ENCODE data around the gene TAPT1. TPM values are rescaled to one million over a fixed set of nuclear protein-coding genes. Genes with fewer than 3 reads are reported as not detected.
A peak's percentile ranks its signal among the peaks of the same experiment; 100 is the strongest.
"Not testable (repeated sequence)": the region's sequence is repeated elsewhere in the genome, so short reads cannot be mapped to it uniquely, and the experiment has no call there.

The TAPT1 gene, protein sequence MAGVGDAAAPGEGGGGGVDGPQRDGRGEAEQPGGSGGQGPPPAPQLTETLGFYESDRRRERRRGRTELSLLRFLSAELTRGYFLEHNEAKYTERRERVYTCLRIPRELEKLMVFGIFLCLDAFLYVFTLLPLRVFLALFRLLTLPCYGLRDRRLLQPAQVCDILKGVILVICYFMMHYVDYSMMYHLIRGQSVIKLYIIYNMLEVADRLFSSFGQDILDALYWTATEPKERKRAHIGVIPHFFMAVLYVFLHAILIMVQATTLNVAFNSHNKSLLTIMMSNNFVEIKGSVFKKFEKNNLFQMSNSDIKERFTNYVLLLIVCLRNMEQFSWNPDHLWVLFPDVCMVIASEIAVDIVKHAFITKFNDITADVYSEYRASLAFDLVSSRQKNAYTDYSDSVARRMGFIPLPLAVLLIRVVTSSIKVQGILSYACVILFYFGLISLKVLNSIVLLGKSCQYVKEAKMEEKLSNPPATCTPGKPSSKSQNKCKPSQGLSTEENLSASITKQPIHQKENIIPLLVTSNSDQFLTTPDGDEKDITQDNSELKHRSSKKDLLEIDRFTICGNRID
- total RNA-seq: 10 to 100 TPM; 71.3 to 83.6 TPM
- 39.6 to 47.7 reads per million in 2 donors for total RNA-seq

DNA sequence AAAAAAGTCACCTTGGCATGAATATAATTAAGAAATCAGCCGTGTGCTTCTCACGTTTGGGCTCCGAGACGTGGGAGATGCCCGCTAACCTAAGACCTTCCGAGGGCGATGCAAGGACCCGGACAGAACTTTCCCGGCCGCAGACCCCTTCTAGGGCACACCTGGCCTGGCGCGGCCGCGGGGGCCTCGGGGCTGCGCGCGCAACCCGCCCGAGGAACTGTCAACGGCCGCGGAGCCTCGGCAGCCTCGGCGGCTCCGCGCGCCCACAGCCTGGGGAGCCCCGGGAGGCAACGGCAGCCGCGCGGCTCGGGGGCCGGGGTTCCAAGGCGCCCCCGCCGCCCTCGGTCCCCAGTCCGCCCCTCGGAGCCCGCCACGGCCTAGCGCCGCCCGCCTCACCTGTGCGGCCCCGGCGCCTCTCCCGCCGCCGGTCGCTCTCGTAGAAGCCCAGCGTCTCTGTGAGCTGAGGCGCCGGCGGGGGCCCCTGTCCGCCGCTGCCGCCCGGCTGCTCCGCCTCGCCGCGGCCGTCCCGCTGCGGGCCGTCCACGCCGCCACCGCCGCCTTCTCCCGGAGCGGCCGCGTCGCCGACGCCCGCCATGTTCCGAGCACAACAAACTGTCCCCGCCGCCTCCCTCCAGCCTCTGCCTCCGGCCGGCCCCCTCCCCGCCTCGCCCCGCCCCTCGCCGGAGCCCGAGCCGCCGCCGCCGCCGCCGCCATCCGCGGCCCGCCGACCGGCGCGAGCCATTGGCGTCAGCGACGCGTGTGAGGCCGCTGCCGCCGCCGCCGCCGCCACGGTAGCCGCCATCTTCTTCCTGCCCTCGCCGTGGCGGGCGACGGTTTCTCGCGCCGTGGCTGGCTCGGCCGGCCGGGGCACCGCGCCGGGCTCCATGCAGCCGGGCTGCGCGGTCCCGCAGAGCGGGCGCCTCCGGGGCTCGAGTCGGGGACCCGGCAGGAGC is at the start of gene TAPT1:
TAPT1 (minus strand) TSS at position 609 of the 953 bp plus-strand sequence; CDS start at position 595, 14 bp downstream.
- Mint-ChIP-seq H3K4me3 (peak within 1 kb of the TSS; percentile 92), H3K27ac (peak within 1 kb of the TSS; percentile 96), H3K27me3 (no peaks in the 10 kb centered on the region), H3K36me3 (ENCODE audit: low read depth) (no peaks in the 10 kb centered on the region), H3K4me1 (peaks cover 36% of the 10 kb centered on the region)
- ATAC-seq (peak; percentile 80), DNase-seq (peak; percentile 63 to 79 (median 77))
- H3K9me3 ChIP-seq (ENCODE audit: control insufficient read depth, low read length, poor library complexity, severe bottlenecking): no peaks in the 10 kb centered on the region

DNA sequence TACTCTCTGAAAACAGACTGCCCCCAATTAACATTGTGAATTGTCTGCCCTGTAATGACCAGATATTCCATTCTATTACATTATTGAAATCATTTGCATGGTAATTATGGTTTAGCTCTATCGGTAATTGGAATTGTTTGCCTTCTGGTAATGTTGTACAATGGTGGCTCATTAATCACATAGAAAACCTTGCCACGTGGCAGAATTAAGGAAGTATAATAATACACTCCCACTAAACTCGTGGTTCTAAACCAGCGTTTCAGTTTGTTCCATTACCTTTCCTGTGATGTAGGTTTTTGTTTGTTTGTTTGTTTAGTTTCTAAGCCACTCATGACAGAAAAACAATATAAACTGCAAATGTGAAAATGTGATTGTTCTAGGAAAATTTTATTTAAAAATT is 45.1 kb upstream of the TAPT1 start:
- ATAC-seq: no peak
- no peak overlapping the region for H3K27ac Mint-ChIP-seq

DNA sequence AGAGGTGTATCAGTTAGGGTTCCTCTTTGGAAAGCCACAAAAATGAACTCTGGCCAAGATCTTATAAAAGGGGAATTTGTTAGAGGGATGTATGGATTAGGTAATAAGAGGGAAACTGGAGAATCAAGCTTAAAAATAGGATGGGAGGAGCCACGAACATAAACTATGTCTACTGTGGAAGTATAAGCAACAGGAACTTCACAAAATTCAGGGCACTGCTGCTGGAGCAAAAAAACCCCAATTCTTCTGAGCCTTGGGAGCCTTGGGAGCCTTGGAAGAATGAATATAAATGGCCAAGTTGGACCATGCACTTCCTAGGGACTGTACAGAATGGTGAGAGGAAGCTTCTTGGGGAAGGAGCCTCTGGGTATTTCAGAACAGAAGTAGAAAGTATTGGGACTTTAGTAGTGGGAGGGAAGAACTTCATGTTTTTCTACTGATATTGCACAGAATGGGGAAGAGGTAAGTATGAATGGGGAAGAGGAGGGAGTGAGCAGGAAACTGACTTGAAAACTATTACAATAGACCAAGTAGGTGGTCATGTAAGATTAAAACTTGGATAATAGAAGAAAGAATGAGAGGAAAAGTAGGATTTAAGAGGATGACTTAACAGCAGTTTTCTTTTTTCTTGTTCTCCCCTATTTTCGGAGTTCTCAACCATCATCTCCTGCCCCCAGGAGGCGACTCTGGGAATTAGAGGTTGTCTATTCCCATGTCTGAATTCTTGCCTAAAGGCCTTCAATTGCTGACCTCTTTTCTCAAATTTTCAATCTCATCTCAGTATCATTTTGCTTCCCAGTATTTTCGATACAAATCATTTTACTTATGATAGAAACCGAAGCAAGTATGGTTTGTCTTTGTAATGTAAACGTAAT is 44.4 kb upstream of the TAPT1 start:
- H3K4me1 Mint-ChIP-seq: peaks cover 9% of the 10 kb centered on the region
- H3K27me3 Mint-ChIP-seq: peaks cover 5% of the 10 kb centered on the region

More for the DNA sequence above, 45.1 kb upstream of the TAPT1 start:
- Mint-ChIP-seq H3K4me3 (no peak overlapping the region), H3K27me3 (peaks cover 5% of the 10 kb centered on the region), H3K36me3 (ENCODE audit: low read depth) (no peaks in the 10 kb centered on the region), H3K4me1 (peaks cover 9% of the 10 kb centered on the region)
- peaks cover 2% of the 10 kb centered on the region for H3K9me3 ChIP-seq (ENCODE audit: control insufficient read depth, low read length, poor library complexity, severe bottlenecking)
- no peak for DNase-seq

DNA sequence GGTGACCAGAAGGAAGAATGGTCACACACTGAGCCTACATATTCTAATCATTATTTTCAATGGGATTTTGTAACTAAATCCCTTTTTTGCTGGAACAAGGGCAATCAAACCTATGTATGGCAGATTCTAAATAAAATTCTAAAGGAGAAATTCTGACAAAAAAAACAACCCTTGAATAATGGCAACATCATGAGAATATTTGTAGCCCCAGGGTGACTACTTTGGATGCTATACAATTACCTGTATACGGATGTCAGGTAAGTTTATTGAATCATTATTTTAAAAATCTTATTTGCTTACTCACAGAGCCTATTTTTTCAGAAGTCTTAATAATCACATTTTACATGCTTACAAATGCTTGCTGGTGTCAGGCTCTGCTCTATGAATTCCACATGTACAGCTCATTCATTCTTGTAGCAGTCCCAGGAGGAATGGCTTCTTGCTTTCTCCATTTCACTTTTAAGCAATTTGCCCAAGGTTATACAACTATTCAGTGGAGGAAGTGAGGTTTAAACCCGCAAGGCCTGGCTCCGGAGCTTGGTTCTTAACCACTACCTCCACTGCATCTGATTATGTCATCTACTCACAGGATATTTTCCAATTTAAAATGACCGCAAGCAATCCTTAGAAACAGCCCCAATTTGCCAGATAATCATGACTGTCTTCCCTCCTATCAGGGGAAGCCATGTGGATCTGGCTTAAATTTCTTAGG is 43.6 kb upstream of the TAPT1 start:
- H3K27ac Mint-ChIP-seq; DNase-seq; H3K27me3 Mint-ChIP-seq; ATAC-seq; H3K4me3 Mint-ChIP-seq; H3K9me3 ChIP-seq (ENCODE audit: control insufficient read depth, low read length, poor library complexity, severe bottlenecking); H3K4me1 Mint-ChIP-seq; H3K36me3 Mint-ChIP-seq (ENCODE audit: low read depth): not testable (repeated sequence)

More for the DNA sequence above, 44.4 kb upstream of the TAPT1 start:
- no peaks in the 10 kb centered on the region for H3K36me3 Mint-ChIP-seq (ENCODE audit: low read depth)
- peaks cover 2% of the 10 kb centered on the region for H3K9me3 ChIP-seq (ENCODE audit: control insufficient read depth, low read length, poor library complexity, severe bottlenecking)
- H3K4me3 Mint-ChIP-seq: no peak overlapping the region
- no peak overlapping the region for H3K27ac Mint-ChIP-seq
- no peak for ATAC-seq
- DNase-seq: no peak

DNA sequence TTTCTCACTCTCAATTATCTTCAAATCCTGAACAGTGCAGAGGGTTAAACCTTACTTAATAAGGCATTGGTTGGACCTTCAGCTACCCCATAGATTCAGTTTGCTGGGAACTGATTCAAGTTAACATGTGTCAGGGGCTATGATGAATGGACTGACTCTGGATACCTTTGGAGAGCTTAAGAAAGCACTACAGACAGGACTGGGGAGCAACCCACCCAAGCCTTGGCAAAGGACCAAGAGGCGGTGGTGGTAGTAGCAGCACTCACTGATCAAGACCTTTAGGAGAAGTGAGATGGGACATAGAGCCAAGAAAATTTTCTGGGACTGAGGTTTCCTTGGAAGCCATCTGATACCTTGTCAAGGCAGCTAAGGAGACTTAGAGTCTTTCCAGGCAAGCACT is 43.0 kb upstream of the TAPT1 start:
- peaks cover 2% of the 10 kb centered on the region for H3K9me3 ChIP-seq (ENCODE audit: control insufficient read depth, low read length, poor library complexity, severe bottlenecking)
- no peak overlapping the region for H3K4me3 Mint-ChIP-seq
- ATAC-seq (no peak), DNase-seq (no peak)
- H3K27me3 Mint-ChIP-seq: peaks cover 5% of the 10 kb centered on the region
- H3K4me1 Mint-ChIP-seq: peaks cover 9% of the 10 kb centered on the region
- no peak overlapping the region for H3K27ac Mint-ChIP-seq
- H3K36me3 Mint-ChIP-seq (ENCODE audit: low read depth): no peaks in the 10 kb centered on the region

DNA sequence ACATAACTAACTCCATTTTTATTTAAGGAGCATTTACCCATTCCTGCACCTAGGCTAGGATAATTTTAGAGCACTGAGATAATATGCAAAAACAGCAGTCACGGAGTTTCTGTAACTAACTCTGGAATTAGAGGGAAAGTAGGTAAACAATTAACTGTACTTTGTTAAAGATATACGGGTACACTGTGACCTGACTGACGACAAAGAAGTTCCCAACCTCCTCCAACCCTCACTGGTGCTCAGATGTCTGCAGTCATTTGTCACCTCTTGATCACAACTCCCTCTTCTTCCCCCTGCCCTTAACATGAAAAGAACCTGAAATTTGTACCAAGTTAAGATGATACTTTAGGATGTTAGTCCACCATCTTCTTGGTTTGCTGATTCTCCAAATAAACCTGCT is 42.0 kb upstream of the TAPT1 start:
- DNase-seq (no peak), ATAC-seq (no peak)
- Mint-ChIP-seq H3K27ac (no peak overlapping the region), H3K4me3 (no peak overlapping the region), H3K27me3 (peaks cover 5% of the 10 kb centered on the region), H3K4me1 (peaks cover 9% of the 10 kb centered on the region), H3K36me3 (ENCODE audit: low read depth) (no peaks in the 10 kb centered on the region)
- peaks cover 2% of the 10 kb centered on the region for H3K9me3 ChIP-seq (ENCODE audit: control insufficient read depth, low read length, poor library complexity, severe bottlenecking)

DNA sequence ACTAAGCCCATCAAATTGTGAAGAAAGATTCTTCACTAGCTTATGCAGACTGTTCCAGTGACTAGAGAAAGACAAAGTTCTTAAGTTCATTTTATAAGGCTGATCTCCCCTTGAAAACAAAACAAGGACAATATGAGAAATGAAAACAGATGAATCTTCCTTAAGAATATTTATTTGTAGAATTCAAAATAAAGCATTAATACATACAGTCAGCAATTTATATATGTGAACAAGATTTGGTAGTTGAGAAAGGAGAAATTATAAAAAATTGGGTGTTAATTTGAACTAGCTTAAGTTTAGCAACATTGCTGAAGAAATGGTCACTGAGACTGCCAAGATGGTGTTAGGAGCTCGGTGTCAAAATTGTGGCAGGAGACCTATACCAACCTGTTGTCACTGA is 41.4 kb upstream of the TAPT1 start:
- Mint-ChIP-seq H3K27me3 (peaks cover 5% of the 10 kb centered on the region), H3K36me3 (ENCODE audit: low read depth) (no peaks in the 10 kb centered on the region), H3K4me3 (no peak overlapping the region), H3K27ac (no peak overlapping the region), H3K4me1 (peaks cover 9% of the 10 kb centered on the region)
- no peak for ATAC-seq
- no peak for DNase-seq
- H3K9me3 ChIP-seq (ENCODE audit: control insufficient read depth, low read length, poor library complexity, severe bottlenecking): peaks cover 2% of the 10 kb centered on the region

DNA sequence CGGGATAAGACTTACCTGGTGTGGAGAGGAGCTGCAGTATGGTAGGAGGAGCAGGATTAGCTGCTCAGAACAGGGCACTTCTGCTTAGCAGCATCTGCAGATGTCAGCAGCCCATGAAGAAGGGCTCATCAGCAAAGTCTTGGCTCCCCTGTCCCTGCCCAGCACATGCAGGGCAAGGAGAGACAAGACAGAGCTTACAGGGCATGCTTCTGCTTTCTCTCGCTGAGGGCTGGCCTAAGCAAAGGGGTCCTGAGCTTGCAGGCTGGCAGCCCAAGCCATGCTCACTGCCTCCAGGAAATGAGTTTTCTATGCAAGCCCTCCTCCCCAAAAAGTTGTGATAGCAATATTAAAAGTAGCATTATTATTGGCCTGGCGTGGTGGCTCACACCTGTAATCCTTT is 39.5 kb upstream of the TAPT1 start:
- Mint-ChIP-seq H3K4me3 (no peak overlapping the region), H3K36me3 (ENCODE audit: low read depth) (no peaks in the 10 kb centered on the region), H3K27me3 (peaks cover 5% of the 10 kb centered on the region), H3K4me1 (peaks cover 15% of the 10 kb centered on the region), H3K27ac (peak overlapping the region; percentile 77)
- DNase-seq (no peak), ATAC-seq (no peak)
- H3K9me3 ChIP-seq (ENCODE audit: control insufficient read depth, low read length, poor library complexity, severe bottlenecking): peaks cover 1% of the 10 kb centered on the region

DNA sequence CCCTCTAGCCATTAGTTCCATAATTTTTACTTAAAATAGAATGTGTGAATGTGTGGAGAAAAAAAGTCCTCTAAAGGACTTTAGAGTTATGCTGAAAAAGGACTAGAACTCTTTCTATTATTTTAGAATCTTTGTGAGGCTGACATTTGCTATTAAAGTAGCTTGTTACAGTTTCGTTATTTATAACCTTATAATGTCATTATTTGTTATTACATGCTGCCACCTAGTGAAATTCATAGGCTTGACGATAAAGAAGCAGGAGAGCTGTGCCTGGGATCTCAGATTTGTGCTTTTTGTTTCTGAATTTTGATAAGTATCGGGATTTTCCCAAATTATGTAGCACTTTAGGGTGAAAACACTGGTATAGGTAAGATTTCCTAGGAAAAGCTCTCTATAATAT is 38.5 kb upstream of the TAPT1 start:
- ATAC-seq: peak; percentile 40
- Mint-ChIP-seq H3K27me3 (no peaks in the 10 kb centered on the region), H3K36me3 (ENCODE audit: low read depth) (no peaks in the 10 kb centered on the region), H3K4me1 (peaks cover 8% of the 10 kb centered on the region), H3K4me3 (no peak overlapping the region), H3K27ac (no peak overlapping the region)
- DNase-seq: no peak
- no peaks in the 10 kb centered on the region for H3K9me3 ChIP-seq (ENCODE audit: control insufficient read depth, low read length, poor library complexity, severe bottlenecking)

DNA sequence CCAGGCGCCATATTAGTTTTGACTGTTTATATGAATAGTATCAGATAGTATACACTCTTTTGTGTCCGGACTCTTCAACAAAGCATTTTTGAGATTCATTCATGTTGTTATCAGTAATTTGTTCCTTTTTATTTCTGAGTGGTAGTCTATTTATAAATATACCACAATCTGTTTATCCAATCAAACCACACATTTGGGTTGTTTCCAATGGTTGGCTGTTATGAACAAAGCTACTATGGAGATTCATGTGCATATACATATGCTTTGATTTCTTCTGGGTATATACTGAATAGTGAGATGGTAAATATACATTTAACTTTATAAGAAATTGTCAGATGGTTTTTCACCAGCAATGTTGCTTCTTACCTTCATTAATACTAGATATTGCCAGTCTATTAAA is 36.8 kb upstream of the TAPT1 start:
- no peaks in the 10 kb centered on the region for H3K9me3 ChIP-seq (ENCODE audit: control insufficient read depth, low read length, poor library complexity, severe bottlenecking)
- ATAC-seq: no peak
- no peak for DNase-seq
- Mint-ChIP-seq H3K36me3 (ENCODE audit: low read depth) (no peaks in the 10 kb centered on the region), H3K27me3 (no peaks in the 10 kb centered on the region), H3K27ac (no peak overlapping the region), H3K4me1 (peaks cover 7% of the 10 kb centered on the region), H3K4me3 (no peak overlapping the region)

DNA sequence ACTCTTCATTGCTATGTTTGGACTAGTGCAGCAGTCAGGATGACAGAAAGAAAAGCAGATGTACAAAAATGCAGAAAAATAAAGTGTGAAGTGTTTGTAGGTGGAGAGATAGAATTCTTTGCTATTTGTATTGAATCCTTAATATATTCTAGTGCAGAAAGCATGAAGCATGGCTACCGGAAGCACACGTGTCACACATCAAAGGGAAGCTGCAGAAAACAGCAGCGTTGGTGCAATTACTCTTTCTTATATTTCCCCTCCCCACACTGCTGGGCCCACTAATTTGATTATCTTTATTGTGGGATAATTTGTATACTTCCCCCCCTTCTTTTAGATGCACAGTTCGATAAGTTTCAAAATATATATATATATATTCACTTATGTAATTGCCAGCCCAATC is 35.9 kb upstream of the TAPT1 start:
- no peak overlapping the region for H3K4me3 Mint-ChIP-seq
- no peaks in the 10 kb centered on the region for H3K9me3 ChIP-seq (ENCODE audit: control insufficient read depth, low read length, poor library complexity, severe bottlenecking)
- H3K4me1 Mint-ChIP-seq: peaks cover 7% of the 10 kb centered on the region
- peak overlapping the region; percentile 43 for H3K27ac Mint-ChIP-seq
- no peaks in the 10 kb centered on the region for H3K36me3 Mint-ChIP-seq (ENCODE audit: low read depth)
- H3K27me3 Mint-ChIP-seq: no peaks in the 10 kb centered on the region
- ATAC-seq (peak; percentile 45), DNase-seq (no peak)

DNA sequence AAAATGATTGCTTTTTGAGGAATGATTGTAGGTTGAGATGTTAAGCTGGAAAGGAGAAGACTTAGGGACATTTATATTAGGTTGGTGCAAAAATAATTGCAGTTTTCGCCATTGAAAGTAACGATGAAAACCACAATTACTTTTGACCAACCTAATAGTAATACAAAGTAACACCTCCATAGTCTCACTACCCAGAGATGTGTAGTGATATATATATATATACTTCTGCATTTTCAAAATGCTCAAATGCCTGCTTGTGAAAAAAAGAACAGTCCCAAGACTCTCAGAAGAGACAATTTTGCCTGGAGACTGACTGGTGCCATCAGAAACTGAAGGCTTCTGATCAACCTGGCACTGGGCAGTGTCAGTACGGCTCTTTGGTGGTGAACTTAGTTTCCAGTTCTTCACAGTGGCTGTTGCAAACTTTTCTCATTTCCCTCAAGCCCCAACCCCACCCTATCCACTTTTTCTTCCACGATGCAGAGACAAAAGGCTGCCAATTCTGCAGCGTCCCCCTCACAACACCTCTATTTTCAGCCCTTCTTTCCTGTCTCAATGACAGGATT is 35.1 kb upstream of the TAPT1 start:
- no peaks in the 10 kb centered on the region for H3K9me3 ChIP-seq (ENCODE audit: control insufficient read depth, low read length, poor library complexity, severe bottlenecking)
- peak overlapping the region; percentile 43 for H3K27ac Mint-ChIP-seq
- DNase-seq (no peak), ATAC-seq (no peak)
- H3K4me1 Mint-ChIP-seq: peaks cover 7% of the 10 kb centered on the region
- no peaks in the 10 kb centered on the region for H3K27me3 Mint-ChIP-seq
- H3K36me3 Mint-ChIP-seq (ENCODE audit: low read depth): no peaks in the 10 kb centered on the region
- peak overlapping the region; percentile 69 for H3K4me3 Mint-ChIP-seq
